ENCODE results near the gene ZDHHC4. TPM values are rescaled to one million over a fixed set of nuclear protein-coding genes. Genes with fewer than 3 reads are reported as not detected.
"Not testable (repeated sequence)": the region's sequence is repeated elsewhere in the genome, so short reads cannot be mapped to it uniquely, and the experiment has no call there.

ZDHHC4 gene
- polyA plus RNA-seq, 3 donors = 44.6 to 53.6 (median 45.3) TPM

GRCh38 chr7:6556196-6556595 lies 21.1 kb upstream of the ZDHHC4 start:
- WGBS, 3 donors = 55 to 74% (median 73%) methylated on average over 6 of the region's 6 CpGs
- H3K27ac ChIP-seq (ENCODE audit: low read depth, low read length) = no peak overlapping the region

GRCh38 chr7:6558837-6559236 lies 18.4 kb upstream of the ZDHHC4 start:
- 44 to 61% (median 48%) methylated on average over 6 of the region's 6 CpGs for WGBS, 3 donors

GRCh38 chr7:6559896-6560295 lies 17.4 kb upstream of the ZDHHC4 start:
- WGBS, 3 donors = 11 to 36% (median 32%) methylated on average over 3 of the region's 3 CpGs

More at GRCh38 chr7:6558837-6559236, 18.4 kb upstream of the ZDHHC4 start:
- H3K27ac ChIP-seq (ENCODE audit: low read depth, low read length) = no peak overlapping the region

GRCh38 chr7:6562106-6562505 lies 15.1 kb upstream of the ZDHHC4 start:
- WGBS, 3 donors = 80 to 92% (median 91%) methylated on average over 1 of the region's 1 CpG
- no peak overlapping the region for H3K27ac ChIP-seq (ENCODE audit: low read depth, low read length)

More at GRCh38 chr7:6559896-6560295, 17.4 kb upstream of the ZDHHC4 start:
- H3K27ac ChIP-seq (ENCODE audit: low read depth, low read length) = no peak overlapping the region

GRCh38 chr7:6563936-6564770 lies 13.1 kb upstream of the ZDHHC4 start:
- H3K27ac ChIP-seq (ENCODE audit: low read depth, low read length) = no peak overlapping the region
- WGBS, 3 donors = 68 to 84% (median 80%) methylated on average over 12 of the region's 12 CpGs

GRCh38 chr7:6565655-6566054 lies 11.6 kb upstream of the ZDHHC4 start:
- 83 to 88% (median 86%) methylated on average over 4 of the region's 4 CpGs for WGBS, 3 donors
- H3K27ac ChIP-seq (ENCODE audit: low read depth, low read length) = no peak overlapping the region

- no peak overlapping the region for H3K27ac ChIP-seq (ENCODE audit: low read depth, low read length)
- 78 to 84% (median 82%) methylated on average over 3 of the region's 3 CpGs for WGBS, 3 donors
Observed at GRCh38 chr7:6567886-6568285, 9.4 kb upstream of the ZDHHC4 start.

GRCh38 chr7:6571160-6571779 lies 6.0 kb upstream of the ZDHHC4 start:
- 54 to 69% (median 63%) methylated on average over 7 of the region's 7 CpGs for WGBS, 3 donors
- H3K27ac ChIP-seq (ENCODE audit: low read depth, low read length) = no peak overlapping the region

- H3K27ac ChIP-seq (ENCODE audit: low read depth, low read length) = no peak overlapping the region
- 70 to 79% (median 77%) methylated on average over 9 of the region's 9 CpGs for WGBS, 3 donors
Observed at GRCh38 chr7:6575281-6576023, 1.8 kb upstream of the ZDHHC4 start.

- no peak overlapping the region for H3K27ac ChIP-seq (ENCODE audit: low read depth, low read length)
- WGBS, 3 donors = 68 to 75% (median 70%) methylated on average over 14 of the region's 14 CpGs
Observed at GRCh38 chr7:6576024-6576866, 1.0 kb upstream of the ZDHHC4 start.

GRCh38 chr7:6576867-6577368 lies 336 bp upstream of the ZDHHC4 start:
- not testable (repeated sequence) for H3K27ac ChIP-seq (ENCODE audit: low read depth, low read length)
- 7 to 10% (median 8%) methylated on average over 14 of the region's 14 CpGs for WGBS, 3 donors

- 83 to 93% (median 91%) methylated on average over 18 of the region's 18 CpGs for WGBS, 3 donors
- H3K27ac ChIP-seq (ENCODE audit: low read depth, low read length) = peak overlapping the region; percentile 34
Observed at GRCh38 chr7:6578114-6579084, 1.1 kb downstream of the ZDHHC4 start.

- no peak overlapping the region for H3K27ac ChIP-seq (ENCODE audit: low read depth, low read length)
- WGBS, 3 donors = 86 to 97% (median 92%) methylated on average over 4 of the region's 4 CpGs
Observed at GRCh38 chr7:6579446-6579845, 2.2 kb downstream of the ZDHHC4 start.

- H3K27ac ChIP-seq (ENCODE audit: low read depth, low read length) = not testable (repeated sequence)
- 92 to 95% (median 94%) methylated on average over 8 of the region's 8 CpGs for WGBS, 3 donors
Observed at GRCh38 chr7:6585746-6586432, 8.6 kb downstream of the ZDHHC4 start.

GRCh38 chr7:6588566-6588965 lies 11.3 kb downstream of the ZDHHC4 start:
- 80 to 81% (median 80%) methylated on average over 9 of the region's 9 CpGs for WGBS, 3 donors
- no peak overlapping the region for H3K27ac ChIP-seq (ENCODE audit: low read depth, low read length)

GRCh38 chr7:6589151-6589828 lies 12.0 kb downstream of the ZDHHC4 start:
- 48 to 52% (median 49%) methylated on average over 19 to 22 of the region's 22 CpGs for WGBS, 3 donors
- no peak overlapping the region for H3K27ac ChIP-seq (ENCODE audit: low read depth, low read length)

All from adipose tissue (tissue), 3 donors.